Motor neuron (in vitro differentiated cells): ENCODE measurements around the gene EPAS1. TPM values are rescaled to one million over a fixed set of nuclear protein-coding genes. Genes with fewer than 3 reads are reported as not detected.
"Not testable (repeated sequence)": the region's sequence is repeated elsewhere in the genome, so short reads cannot be mapped to it uniquely, and the experiment has no call there.

Experiments used
- ATAC-seq, 8 experiments: fragments of 200-7000 bp; cut with Tn5 transposase; replicated peaks in 6 of 8; 2 replicates each; pipeline ENCODE4 v1.8.0; 2021; ENCODE audit warnings: mild to moderate bottlenecking in 8 of 8, moderate library complexity in 8 of 8
- H3K27ac ChIP-seq, 2 donors: fragments of 250-450 bp; sonication (Bioruptor Pico); 2 replicates each; pipeline ENCODE4 v1.9.0; 2021; ENCODE audit warnings: antibody characterized with exemption in 2 of 2, mild to moderate bottlenecking in 2 of 2, moderate library complexity in 1 of 2
- H3K4me1 ChIP-seq, 2 donors: fragments of 250-450 bp; sonication (Bioruptor Pico); replicated peaks in 1 of 2; 2 replicates each; pipeline ENCODE4 v1.6.1; 2021; ENCODE audit warnings: antibody characterized with exemption in 2 of 2, mild to moderate bottlenecking in 2 of 2, moderate library complexity in 1 of 2
- H3K4me3 ChIP-seq, 5 donors: fragments of 250-450 bp; sonication (Bioruptor Pico); 2 replicates each; pipeline ENCODE4 v1.9.0; 2021; ENCODE audit warnings: antibody characterized with exemption in 5 of 5, mild to moderate bottlenecking in 5 of 5, moderate library complexity in 4 of 5
- WGBS, 10 experiments: fragments of 450-650 bp; shearing (Covaris generic); methylation state at CpG; one replicate each; pipeline ENCODE4 v1.0.0; 2022; 5-methylcytosine and 5-hydroxymethylcytosine counted together
- in situ Hi-C, 9 experiments: fragments of 400-800 bp; cut with MboI; loops; one replicate each; pipeline ENCODE4 v1.15.0; 2021; ENCODE audit warnings: low sequenced_read_pairs in 9 of 9, low pct_unique_long_range_greater_than_20kb in 2 of 9; ENCODE audit not compliant: unreplicated experiment in 9 of 9
- total RNA-seq, 8 experiments: library from RNA; unstranded; fragments of 300-600 nt; gene quantifications; 2 replicates each; pipeline versions ENCODE4 v1.2.3 to v1.2.4, GENCODE V29; 2022

The EPAS1 gene
- total RNA-seq, 8 experiments from 2014 or later: 0.11 to 6.9 (median 1.7) TPM

GRCh38 chr2:46390036-46390435 is 92.8 kb downstream of the EPAS1 start:
- in situ Hi-C loops: no loop called here
- WGBS, 10 experiments: 57 to 93% (median 75%) methylated on average over 1 to 3 of the region's 3 CpGs; no CpG with 5 or more reads in 3 of the 10 experiments
- no peak for ATAC-seq
- Histone ChIP-seq H3K27ac (no peak overlapping the region), H3K4me3 (no peak overlapping the region), H3K4me1 (no peaks in the 10 kb centered on the region)

DNA sequence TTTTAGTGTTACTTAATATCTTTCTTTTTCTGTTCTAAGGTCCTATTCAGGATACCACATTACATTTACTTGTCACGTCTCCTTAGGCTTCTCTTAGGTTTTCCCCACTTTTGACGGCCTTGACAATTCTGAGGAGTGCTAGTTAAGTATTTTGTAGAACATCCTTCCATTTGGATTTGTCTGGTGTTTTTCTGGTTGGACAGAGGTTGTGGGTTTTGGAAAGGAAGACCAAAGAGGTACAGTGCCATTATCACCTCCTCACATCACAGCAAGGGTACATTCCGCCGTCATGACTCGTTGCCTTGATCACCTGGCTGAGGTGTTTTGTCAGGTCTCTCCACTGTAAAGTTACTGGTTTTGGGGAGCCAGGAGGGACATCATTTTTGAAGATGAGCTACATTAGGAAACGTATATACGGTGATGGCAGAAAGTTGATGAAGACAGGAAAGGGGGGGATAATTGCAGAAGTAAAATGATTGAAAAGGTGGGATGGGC is 93.7 kb downstream of the EPAS1 start:
- Histone ChIP-seq H3K4me1 (no peaks in the 10 kb centered on the region), H3K4me3 (no peak overlapping the region), H3K27ac (no peak overlapping the region)
- in situ Hi-C loops: no loop called here
- no peak for ATAC-seq
- 60 to 93% (median 85%) methylated on average over 1 to 6 of the region's 7 CpGs; no CpG with 5 or more reads in 3 of the 10 experiments for WGBS, 10 experiments

DNA sequence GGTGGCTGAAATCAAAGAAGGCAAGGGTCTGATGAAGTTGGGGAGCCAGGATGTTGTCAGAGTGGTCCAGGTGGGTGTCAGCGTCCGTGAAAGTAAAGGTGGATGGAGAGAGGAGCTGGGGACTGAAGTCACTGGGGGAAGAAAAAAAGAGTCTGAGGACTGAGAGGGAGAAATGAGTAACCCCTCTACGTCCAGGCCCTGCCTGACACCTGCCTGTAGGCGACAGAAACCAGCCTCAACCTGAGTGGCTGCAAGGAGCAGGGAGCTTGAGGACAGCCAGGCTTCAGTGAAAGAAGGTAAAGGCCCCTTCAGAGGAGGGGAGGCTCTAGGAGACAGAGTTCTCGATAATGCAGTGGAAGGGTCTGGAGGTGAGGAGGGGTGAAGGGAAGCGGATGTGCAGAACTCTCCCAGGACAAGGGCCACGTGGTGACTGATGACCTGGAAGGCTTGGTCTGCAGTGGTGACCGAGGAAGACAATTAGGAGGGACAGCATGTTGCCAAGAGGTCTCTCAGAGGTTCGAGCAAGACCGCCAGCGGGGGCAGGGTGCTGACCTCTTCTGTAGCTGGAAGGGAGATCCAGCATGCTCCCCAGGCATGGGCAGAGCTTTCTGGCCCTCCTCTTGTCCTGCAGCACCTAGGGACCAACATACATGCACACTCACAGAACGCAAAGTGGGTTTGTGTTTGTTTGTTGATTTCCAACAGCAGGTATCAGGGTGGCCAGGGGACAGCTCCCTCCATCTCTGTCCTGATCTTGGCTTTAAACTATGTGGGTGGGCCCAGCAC is 95.5 kb downstream of the EPAS1 start:
- no peak for ATAC-seq
- in situ Hi-C loops: no loop called here
- Histone ChIP-seq H3K27ac (no peak overlapping the region), H3K4me3 (no peak overlapping the region), H3K4me1 (no peaks in the 10 kb centered on the region)
- WGBS, 10 experiments: 54 to 93% (median 82%) methylated on average over 4 to 6 of the region's 12 CpGs; no CpG with 5 or more reads in 4 of the 10 experiments

DNA sequence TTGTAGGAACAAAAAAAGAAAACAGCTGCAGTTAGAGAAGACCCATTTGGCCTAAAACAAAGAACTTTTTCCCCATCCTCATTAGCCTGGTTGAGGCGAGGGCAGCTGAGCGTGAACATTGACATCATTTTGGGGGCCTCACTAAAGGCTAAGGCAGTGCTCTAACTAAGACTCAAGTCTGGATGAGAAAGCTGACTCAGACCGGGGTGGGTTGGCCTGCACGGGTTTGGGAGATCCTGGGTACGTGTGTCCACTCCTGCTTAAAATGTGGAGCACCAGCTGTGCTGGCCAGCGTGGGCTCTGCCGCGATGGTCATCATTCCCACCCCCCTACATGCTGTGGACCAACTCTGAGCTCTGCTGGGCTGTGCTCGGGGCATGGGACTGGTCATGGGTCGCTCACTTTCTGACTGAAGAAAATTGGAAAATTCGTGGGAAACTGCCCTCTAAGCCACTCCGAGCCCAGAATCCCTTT is 96.2 kb downstream of the EPAS1 start:
- 68 to 100% (median 72%) methylated on average over 2 to 3 of the region's 12 CpGs; no CpG with 5 or more reads in 6 of the 10 experiments for WGBS, 10 experiments
- H3K4me3 ChIP-seq: no peak overlapping the region
- no peak overlapping the region for H3K27ac ChIP-seq
- no peaks in the 10 kb centered on the region for H3K4me1 ChIP-seq
- in situ Hi-C loops: no loop called here
- no peak for ATAC-seq

GRCh38 chr2:46393865-46394264 is 96.7 kb downstream of the EPAS1 start:
- WGBS, 10 experiments: 83% methylated on average over 1 of the region's 3 CpGs; no CpG with 5 or more reads in 9 of the 10 experiments
- in situ Hi-C loops: no loop called here
- H3K27ac ChIP-seq: no peak overlapping the region

GRCh38 chr2:46394649-46395510 is 97.7 kb downstream of the EPAS1 start:
- no peak for ATAC-seq
- in situ Hi-C loops: no loop called here
- 55 to 89% (median 75%) methylated on average over 1 to 9 of the region's 9 CpGs; no CpG with 5 or more reads in 1 of the 10 experiments for WGBS, 10 experiments
- no peak overlapping the region for H3K4me3 ChIP-seq
- no peak overlapping the region for H3K27ac ChIP-seq
- no peaks in the 10 kb centered on the region for H3K4me1 ChIP-seq

More at GRCh38 chr2:46393865-46394264, 96.7 kb downstream of the EPAS1 start:
- Histone ChIP-seq H3K4me3 (no peak overlapping the region), H3K4me1 (no peaks in the 10 kb centered on the region)
- ATAC-seq: no peak

DNA sequence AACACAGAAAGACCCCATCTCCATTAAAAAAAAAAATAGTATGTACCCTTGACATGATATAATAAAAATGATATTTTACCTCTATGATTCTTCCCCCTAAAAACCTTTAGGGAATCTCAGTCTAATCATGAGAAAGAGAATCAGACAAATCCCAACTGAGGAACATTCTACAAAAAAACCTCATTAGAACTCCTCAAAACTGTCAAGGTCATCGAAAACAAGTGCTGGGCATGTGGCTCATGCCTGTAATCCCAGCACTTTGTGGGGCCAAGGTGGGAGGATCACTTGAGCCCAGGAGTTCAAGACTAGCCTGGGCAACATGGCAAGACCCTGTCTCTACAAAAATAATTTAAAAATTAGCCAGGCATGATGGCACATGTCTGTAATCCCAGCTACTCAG is 98.5 kb downstream of the EPAS1 start:
- WGBS, 10 experiments: 40 to 100% (median 50%) methylated on average over 1 of the region's 1 CpG; no CpG with 5 or more reads in 7 of the 10 experiments
- in situ Hi-C loops, H3K4me1 ChIP-seq, H3K4me3 ChIP-seq, H3K27ac ChIP-seq, ATAC-seq: not testable (repeated sequence)

GRCh38 chr2:46400016-46400415 is 102.8 kb downstream of the EPAS1 start:
- no peak overlapping the region for H3K27ac ChIP-seq
- H3K4me1 ChIP-seq: no peaks in the 10 kb centered on the region
- WGBS, 10 experiments: 0 to 100% (median 80%) methylated on average over 1 of the region's 1 CpG; no CpG with 5 or more reads in 1 of the 10 experiments
- no peak overlapping the region for H3K4me3 ChIP-seq
- in situ Hi-C loops: no loop called here
- ATAC-seq: no peak

DNA sequence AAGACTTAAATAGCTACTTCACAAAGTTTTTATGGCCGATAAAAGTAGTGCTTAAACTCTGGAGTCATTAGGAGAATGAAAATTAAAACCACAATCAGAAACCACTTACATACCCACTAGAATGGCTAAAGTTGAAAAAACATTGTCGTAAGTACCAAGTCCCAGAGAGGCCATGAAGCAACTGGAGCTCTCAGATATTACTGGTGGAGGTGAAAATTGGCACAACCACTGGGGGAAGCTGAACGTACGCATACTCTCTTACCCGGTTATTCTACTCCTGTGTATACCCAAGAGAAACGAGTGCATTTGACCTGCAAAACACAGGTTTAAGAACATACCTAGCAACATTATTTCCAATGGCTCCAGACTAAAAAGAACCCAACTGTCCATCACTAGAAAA is 105.7 kb downstream of the EPAS1 start:
- WGBS, 10 experiments: 50 to 91% (median 82%) methylated on average over 2 to 6 of the region's 6 CpGs; no CpG with 5 or more reads in 1 of the 10 experiments
- H3K27ac ChIP-seq: no peak overlapping the region
- ATAC-seq: no peak
- no peaks in the 10 kb centered on the region for H3K4me1 ChIP-seq
- in situ Hi-C loops: no loop called here
- H3K4me3 ChIP-seq: no peak overlapping the region

DNA sequence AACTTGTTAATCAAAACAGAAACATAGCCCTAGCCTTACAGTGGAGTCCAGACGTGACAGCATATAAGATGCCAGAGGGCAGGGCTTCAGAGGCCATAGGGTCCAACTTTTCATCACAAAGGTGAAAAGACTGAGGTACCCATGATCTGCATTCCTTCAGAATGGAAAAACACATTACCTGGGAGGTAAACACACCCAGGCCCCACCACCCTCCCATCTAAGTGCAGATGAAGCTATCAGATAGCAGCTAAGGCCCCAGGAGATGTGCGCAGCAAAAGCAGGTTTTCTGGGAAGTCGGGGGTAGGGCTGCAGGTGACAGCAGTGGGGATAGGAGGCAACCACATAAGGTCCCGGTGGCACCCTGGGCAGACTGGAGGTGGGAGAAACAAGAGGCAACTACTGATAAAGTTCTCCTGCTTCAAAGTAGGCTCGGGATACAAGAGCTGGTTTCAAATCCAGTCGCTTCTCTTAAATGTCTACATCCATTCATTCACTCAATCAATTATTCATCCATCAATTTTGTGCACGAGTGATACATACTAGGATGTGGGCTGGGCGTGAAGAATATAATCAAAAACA is 107.1 kb downstream of the EPAS1 start:
- no peak overlapping the region for H3K4me3 ChIP-seq

DNA sequence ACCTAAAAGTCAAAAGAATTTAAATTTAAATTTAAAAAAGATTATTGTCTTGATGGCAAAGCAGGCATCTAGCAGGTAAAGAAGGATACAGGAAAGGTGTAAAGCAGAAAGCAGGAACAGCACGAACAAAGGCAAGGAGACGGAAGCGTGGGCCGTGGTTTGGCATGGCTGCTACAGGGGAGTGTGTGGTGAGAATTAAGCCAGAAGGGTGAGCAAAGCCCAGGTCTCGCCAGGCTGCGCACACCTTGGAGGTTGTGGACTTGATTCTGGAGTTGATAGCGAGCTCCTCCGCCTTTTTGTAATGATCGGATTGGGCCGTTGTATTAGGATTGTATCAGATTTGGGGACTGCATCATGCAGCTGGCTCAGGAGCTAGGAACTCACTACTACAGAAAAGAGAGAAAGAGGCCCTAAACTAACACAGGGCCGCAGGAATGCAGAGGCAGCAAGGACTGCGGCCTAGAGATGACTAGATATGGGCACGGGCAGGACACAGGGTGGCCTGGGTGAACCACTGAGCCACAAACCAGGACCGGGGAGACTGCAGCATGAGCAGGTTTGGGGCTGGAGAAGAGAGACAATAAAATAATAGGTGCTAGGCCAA is 110.7 kb downstream of the EPAS1 start:
- no peak for ATAC-seq
- Histone ChIP-seq H3K4me1 (no peaks in the 10 kb centered on the region), H3K4me3 (no peak overlapping the region), H3K27ac (no peak overlapping the region)
- WGBS, 10 experiments: 60 to 97% (median 90%) methylated on average over 1 to 13 of the region's 14 CpGs
- in situ Hi-C loops: no loop called here

More for the DNA sequence above, 107.1 kb downstream of the EPAS1 start:
- 40 to 100% (median 80%) methylated on average over 1 to 6 of the region's 8 CpGs; no CpG with 5 or more reads in 1 of the 10 experiments for WGBS, 10 experiments
- in situ Hi-C loops: no loop called here
- no peak overlapping the region for H3K27ac ChIP-seq
- no peaks in the 10 kb centered on the region for H3K4me1 ChIP-seq
- ATAC-seq: no peak

DNA sequence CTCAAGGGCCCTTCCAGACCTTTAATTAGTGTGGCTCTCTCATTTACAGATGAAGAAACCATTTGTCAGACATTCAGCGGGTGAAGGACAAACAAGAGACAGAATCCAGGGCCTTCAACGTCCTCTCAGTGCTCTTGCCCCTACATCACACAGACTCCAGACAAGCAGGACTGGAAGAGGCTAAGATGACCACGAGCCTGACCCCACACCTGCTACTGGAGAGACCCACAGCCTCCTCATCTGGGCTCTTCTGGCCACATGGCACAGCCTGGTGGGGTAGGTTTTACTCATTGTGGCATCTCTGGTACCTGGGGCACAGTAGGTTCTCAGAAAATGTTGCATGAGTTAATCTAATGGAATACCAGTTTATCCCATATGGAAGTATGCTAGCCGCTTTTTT is 112.5 kb downstream of the EPAS1 start:
- H3K4me1 ChIP-seq: no peaks in the 10 kb centered on the region
- H3K27ac ChIP-seq: no peak overlapping the region
- in situ Hi-C loops: no loop called here
- no peak for ATAC-seq
- no peak overlapping the region for H3K4me3 ChIP-seq
- WGBS, 10 experiments: 29 to 100% (median 64%) methylated on average over 1 to 4 of the region's 4 CpGs; no CpG with 5 or more reads in 2 of the 10 experiments
